Measurements from ENCODE around the gene NUDT9. TPM values are rescaled to one million over a fixed set of nuclear protein-coding genes. Genes with fewer than 3 reads are reported as not detected.
A peak's percentile ranks its signal among the peaks of the same experiment; 100 is the strongest.

NUDT9 gene, protein sequence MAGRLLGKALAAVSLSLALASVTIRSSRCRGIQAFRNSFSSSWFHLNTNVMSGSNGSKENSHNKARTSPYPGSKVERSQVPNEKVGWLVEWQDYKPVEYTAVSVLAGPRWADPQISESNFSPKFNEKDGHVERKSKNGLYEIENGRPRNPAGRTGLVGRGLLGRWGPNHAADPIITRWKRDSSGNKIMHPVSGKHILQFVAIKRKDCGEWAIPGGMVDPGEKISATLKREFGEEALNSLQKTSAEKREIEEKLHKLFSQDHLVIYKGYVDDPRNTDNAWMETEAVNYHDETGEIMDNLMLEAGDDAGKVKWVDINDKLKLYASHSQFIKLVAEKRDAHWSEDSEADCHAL
- 10 to 100 TPM; 20.5 to 33.3 (median 24.0) TPM for total RNA-seq
- 10 to 100 TPM; 35.1 to 43.3 (median 37.1) TPM for polyA plus RNA-seq
- long read RNA-seq, donor 1, transcript NUDT9-201 (8 exons, 1,701 nt) = major isoform, 22 of 24 reads
- long read RNA-seq, donor 1, partial matches to known transcripts = 0 of 24 reads
- long read RNA-seq, donor 1, other reads (novel, unspliced or antisense) = 2 of 24 reads
- long read RNA-seq, donor 2, transcript NUDT9-201 (8 exons, 1,701 nt) = major isoform, 22 of 33 reads
- long read RNA-seq, donor 2, partial matches to known transcripts = 3 of 33 reads
- long read RNA-seq, donor 2, other reads (novel, unspliced or antisense) = 5 of 33 reads

DNA sequence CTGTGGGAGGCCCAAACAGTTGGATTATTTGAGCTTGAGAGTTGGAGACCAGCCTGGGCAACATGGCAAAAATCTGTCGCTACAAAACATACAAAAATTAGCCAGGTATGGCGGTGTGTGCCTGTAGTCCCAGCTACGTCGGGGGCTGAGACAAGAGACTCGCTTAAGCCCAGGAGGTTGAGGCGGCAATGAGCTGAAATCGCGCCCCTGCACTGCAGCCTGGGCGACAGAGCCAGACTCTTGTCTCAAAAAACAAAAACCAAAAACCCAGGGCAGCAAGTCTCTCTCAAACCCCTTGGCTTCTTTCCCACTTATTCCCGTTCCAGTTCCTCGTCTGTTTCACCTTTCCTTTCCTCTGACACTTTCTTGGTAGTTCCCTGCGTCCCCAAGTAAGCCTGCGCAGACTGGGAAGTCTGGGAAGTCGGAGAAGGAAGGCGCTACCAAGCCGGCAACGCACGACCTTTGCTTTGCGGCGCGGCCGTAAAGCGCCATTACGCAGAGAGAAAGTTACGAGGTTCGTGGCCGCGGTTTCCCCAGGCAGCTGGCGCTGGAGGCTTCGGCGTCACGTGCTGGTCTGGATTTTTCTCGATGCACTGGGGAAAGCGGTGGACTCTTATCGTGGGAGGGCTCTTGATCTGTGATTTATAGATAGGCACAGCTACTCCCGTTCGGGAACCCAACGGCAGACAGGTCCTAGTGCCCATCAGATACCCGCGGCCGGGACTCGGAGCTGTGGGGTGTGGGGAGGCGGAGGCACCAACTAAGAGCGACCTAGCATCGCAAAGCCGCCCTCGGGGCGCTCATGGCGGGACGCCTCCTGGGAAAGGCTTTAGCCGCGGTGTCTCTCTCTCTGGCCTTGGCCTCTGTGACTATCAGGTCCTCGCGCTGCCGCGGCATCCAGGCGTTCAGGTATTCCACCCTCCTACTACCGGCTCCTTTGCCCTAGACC is at the start of gene NUDT9:
TSS of gene NUDT9 (plus strand) at position 470 of the 949 bp plus-strand sequence. CDS start at position 803, 333 bp downstream.
- no peaks in the 10 kb centered on the region for H3K27me3 ChIP-seq (ENCODE audit: insufficient read depth in 3 of 3, low read length in 2 of 3)
- peak; percentile 98 for DNase-seq
- ATAC-seq = peak; percentile 96 to 97 (median 96)
- peaks cover 5% of the 10 kb centered on the region for H3K4me1 ChIP-seq
- WGBS, 3 donors = 0 to 1% (median 0%) methylated on average over 55 to 58 of the region's 58 CpGs
- intact Hi-C loops (cut with DNase I) = loop anchor here (1.0 to 5.0 kb wide), 2 partner anchors 31 to 45 kb away; partner anchors contain the start of gene HSD17B11 (in 1 of the 2)
- H3K36me3 ChIP-seq (ENCODE audit: insufficient read depth in 1 of 2, low read depth in 1 of 2) = no peaks in the 10 kb centered on the region
- no peaks in the 10 kb centered on the region for H3K9me3 ChIP-seq
- peak within 1 kb of the TSS; percentile 94 for H3K27ac ChIP-seq
- TF ChIP-seq, protein P1, sequence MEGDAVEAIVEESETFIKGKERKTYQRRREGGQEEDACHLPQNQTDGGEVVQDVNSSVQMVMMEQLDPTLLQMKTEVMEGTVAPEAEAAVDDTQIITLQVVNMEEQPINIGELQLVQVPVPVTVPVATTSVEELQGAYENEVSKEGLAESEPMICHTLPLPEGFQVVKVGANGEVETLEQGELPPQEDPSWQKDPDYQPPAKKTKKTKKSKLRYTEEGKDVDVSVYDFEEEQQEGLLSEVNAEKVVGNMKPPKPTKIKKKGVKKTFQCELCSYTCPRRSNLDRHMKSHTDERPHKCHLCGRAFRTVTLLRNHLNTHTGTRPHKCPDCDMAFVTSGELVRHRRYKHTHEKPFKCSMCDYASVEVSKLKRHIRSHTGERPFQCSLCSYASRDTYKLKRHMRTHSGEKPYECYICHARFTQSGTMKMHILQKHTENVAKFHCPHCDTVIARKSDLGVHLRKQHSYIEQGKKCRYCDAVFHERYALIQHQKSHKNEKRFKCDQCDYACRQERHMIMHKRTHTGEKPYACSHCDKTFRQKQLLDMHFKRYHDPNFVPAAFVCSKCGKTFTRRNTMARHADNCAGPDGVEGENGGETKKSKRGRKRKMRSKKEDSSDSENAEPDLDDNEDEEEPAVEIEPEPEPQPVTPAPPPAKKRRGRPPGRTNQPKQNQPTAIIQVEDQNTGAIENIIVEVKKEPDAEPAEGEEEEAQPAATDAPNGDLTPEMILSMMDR (IDR thresholded peaks at IDR 0.05) = no peak
- H3K4me3 ChIP-seq = peak within 1 kb of the TSS; percentile 86

- WGBS, 3 donors = 47 to 57% (median 51%) methylated on average over 4 of the region's 4 CpGs
- Histone ChIP-seq H3K4me1 (no peaks in the 10 kb centered on the region), H3K9me3 (no peaks in the 10 kb centered on the region), H3K36me3 (ENCODE audit: insufficient read depth in 1 of 2, low read depth in 1 of 2) (peaks cover 0 to 18% of the 10 kb centered on the region in 2 donors), H3K4me3 (no peak overlapping the region), H3K27me3 (ENCODE audit: insufficient read depth in 3 of 3, low read length in 2 of 3) (no peaks in the 10 kb centered on the region), H3K27ac (no peak overlapping the region)
- ATAC-seq (peak; percentile 39 to 87 (median 68)), DNase-seq (no peak)
- TF ChIP-seq, protein P1 (IDR thresholded peaks at IDR 0.05) = peak; percentile 69
- intact Hi-C loops (cut with DNase I) = loop anchor here (5.0 kb wide), 2 partner anchors 46 to 91 kb away; partner anchors contain the start of gene NUDT9 (in 1 of the 2)
Measured at GRCh38 chr4:87375719-87376291, 46.6 kb upstream of the NUDT9 start.

- H3K36me3 ChIP-seq (ENCODE audit: insufficient read depth in 1 of 2, low read depth in 1 of 2) = peaks cover 0 to 8% of the 10 kb centered on the region in 2 donors
- TF ChIP-seq, protein P1 (IDR thresholded peaks at IDR 0.05) = no peak
- DNase-seq (no peak), ATAC-seq (no peak)
- intact Hi-C loops (cut with DNase I) = loop anchor here (5.0 kb wide), 2 partner anchors 44 to 89 kb away; partner anchors contain the start of gene NUDT9 (in 1 of the 2)
- H3K27me3 ChIP-seq (ENCODE audit: insufficient read depth in 3 of 3, low read length in 2 of 3) = no peaks in the 10 kb centered on the region
- H3K27ac ChIP-seq = no peak overlapping the region
- H3K9me3 ChIP-seq = no peaks in the 10 kb centered on the region
- no peak overlapping the region for H3K4me3 ChIP-seq
- WGBS, 3 donors = 69 to 78% (median 70%) methylated on average over 2 of the region's 2 CpGs
- no peaks in the 10 kb centered on the region for H3K4me1 ChIP-seq
Measured at GRCh38 chr4:87377816-87378215, 44.6 kb upstream of the NUDT9 start.

- TF ChIP-seq, protein P1 (IDR thresholded peaks at IDR 0.05) = no peak
Measured at GRCh38 chr4:87382116-87382515, 40.3 kb upstream of the NUDT9 start.

More at GRCh38 chr4:87382116-87382515, 40.3 kb upstream of the NUDT9 start:
- Histone ChIP-seq H3K36me3 (ENCODE audit: insufficient read depth in 1 of 2, low read depth in 1 of 2) (no peaks in the 10 kb centered on the region), H3K27ac (no peak overlapping the region), H3K27me3 (ENCODE audit: insufficient read depth in 3 of 3, low read length in 2 of 3) (no peaks in the 10 kb centered on the region), H3K4me1 (no peaks in the 10 kb centered on the region), H3K4me3 (no peak overlapping the region), H3K9me3 (no peaks in the 10 kb centered on the region)
- intact Hi-C loops (cut with DNase I) = no loop called here
- 48 to 62% (median 55%) methylated on average over 2 of the region's 2 CpGs for WGBS, 3 donors
- DNase-seq (no peak), ATAC-seq (no peak)
